Effector memory CD4-positive, alpha-beta T cell (primary cell): ENCODE results near the gene SF1.

Experiments
- DNase-seq, 3 donors: peaks; one replicate each; pipeline ENCODE4 v3.0.0-alpha.2; 2020
- H3K27ac ChIP-seq: 2 replicates; pipeline ENCODE4 v1.7.0; 2013; ENCODE audit warnings: mild to moderate bottlenecking, low read length, moderate library complexity; ENCODE audit not compliant: insufficient read depth, poor library complexity, severe bottlenecking
- H3K27me3 ChIP-seq: replicated peaks from 2 replicates; pipeline ENCODE4 v1.7.0; 2013; ENCODE audit warnings: mild to moderate bottlenecking, low read length; ENCODE audit not compliant: insufficient read depth, control insufficient read depth, poor library complexity, severe bottlenecking
- H3K36me3 ChIP-seq: 2 replicates; pipeline ENCODE4 v1.7.0; 2013; ENCODE audit warnings: mild to moderate bottlenecking, low read length, moderate library complexity; ENCODE audit not compliant: control insufficient read depth, insufficient read depth
- H3K4me1 ChIP-seq: 2 replicates; pipeline ENCODE4 v1.7.0; 2013; ENCODE audit warnings: low read length, mild to moderate bottlenecking; ENCODE audit not compliant: control insufficient read depth, insufficient read depth, poor library complexity, severe bottlenecking
- H3K4me3 ChIP-seq: 2 replicates; pipeline ENCODE4 v1.7.0; 2013; ENCODE audit warnings: low read length, low read depth, mild to moderate bottlenecking; ENCODE audit not compliant: insufficient read depth, poor library complexity, severe bottlenecking
- H3K9me3 ChIP-seq: 2 replicates; pipeline ENCODE4 v1.7.0; 2013; ENCODE audit warnings: mild to moderate bottlenecking, low read length, moderate library complexity; ENCODE audit not compliant: control insufficient read depth

Gene SF1

GRCh38 chr11:64801561-64802369 lies 23.4 kb upstream of the SF1 start:
- Histone ChIP-seq H3K9me3 (no peaks in the 10 kb centered on the region), H3K36me3 (peaks cover 46% of the 10 kb centered on the region), H3K4me3 (peak overlapping the region; percentile 63), H3K4me1 (peaks cover 22% of the 10 kb centered on the region), H3K27me3 (no peaks in the 10 kb centered on the region), H3K27ac (peak overlapping the region; percentile 72)
- peak in 1 of 3 donors; percentile 16 for DNase-seq

- Histone ChIP-seq H3K27ac (no peak overlapping the region), H3K9me3 (no peaks in the 10 kb centered on the region), H3K27me3 (no peaks in the 10 kb centered on the region), H3K36me3 (peaks cover 52% of the 10 kb centered on the region), H3K4me3 (no peak overlapping the region), H3K4me1 (peaks cover 22% of the 10 kb centered on the region)
- no peak for DNase-seq
These were observed 22.8 kb upstream of the SF1 start for GRCh38 chr11:64801158-64801464.

DNA sequence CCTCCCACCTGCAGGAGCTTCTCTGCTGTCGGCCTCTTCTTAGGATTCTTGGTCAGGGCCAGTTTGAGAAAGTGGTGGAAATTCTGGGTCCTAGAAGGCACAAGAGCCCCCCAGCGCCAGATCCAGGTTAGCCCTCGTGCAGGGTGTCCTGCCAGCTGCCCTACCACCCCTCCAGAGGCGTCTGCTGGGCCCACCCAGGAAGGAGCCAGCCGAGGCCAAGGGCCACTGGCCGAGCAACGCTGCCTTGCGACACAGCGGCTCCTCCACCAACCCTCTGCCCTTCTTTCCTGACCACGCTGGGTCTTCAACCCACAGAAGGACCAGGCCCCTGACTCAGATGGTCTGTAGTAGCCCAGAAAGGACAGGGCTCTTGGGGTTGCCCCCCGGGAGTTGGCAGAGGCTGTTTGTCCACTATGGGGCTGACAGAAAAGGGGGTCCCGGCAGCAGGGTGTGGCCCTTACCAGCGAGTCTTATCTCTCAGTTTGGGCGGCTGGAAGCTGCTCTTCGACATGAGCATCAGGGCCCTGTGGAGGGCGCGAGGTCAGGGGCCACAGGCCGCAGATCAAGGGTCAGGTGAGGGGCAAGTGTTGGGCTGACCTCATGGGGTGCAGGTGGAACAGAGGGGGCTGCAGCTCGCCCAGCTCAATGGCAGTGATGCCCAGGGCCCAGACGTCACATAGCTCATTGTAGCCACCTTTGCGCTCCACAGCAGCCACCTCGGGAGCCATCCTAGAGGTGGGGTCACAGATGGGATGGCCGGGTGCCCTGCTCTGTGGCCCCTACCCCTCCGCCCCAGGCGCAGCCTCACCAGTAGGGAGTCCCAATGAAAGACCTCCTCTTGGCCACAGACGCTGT lies 22.2 kb upstream of the SF1 start:
- Histone ChIP-seq H3K4me3 (no peak overlapping the region), H3K9me3 (no peaks in the 10 kb centered on the region), H3K27ac (no peak overlapping the region), H3K27me3 (no peaks in the 10 kb centered on the region), H3K4me1 (peaks cover 22% of the 10 kb centered on the region), H3K36me3 (peaks cover 56% of the 10 kb centered on the region)
- no peak for DNase-seq

DNA sequence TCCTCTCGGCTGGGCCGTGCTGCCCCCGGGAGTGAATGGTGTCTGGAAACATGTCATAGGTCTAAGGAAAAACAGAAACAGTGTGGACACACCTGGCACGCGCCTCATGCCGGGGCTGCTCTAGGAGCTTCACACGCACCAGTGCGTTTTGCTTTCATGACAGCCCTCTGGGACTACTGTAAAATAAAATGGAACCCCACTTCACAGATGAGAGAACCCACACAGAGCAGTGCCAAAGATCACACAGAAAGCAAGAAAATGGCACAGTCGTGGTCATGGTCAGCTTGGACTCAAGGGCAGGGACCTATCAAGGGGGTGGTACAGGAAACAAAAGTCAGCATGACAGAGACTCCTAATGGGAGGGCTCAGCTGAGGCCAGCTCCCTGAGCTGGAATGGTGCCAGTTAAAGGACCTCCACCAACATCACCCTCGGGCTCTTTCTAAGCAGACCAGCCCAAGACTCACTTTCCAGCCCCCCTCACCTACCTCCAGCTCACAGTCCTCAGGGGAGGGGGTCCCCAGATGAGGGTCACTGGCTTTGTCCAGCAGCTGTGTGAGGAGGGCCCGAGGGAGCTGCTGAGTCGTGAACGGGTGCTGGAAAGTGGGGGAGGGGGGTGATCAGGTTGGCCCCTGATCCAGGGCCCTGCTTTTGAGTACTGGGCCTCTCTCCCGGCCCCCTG lies 21.4 kb upstream of the SF1 start:
- H3K36me3 ChIP-seq = peaks cover 50% of the 10 kb centered on the region
- no peaks in the 10 kb centered on the region for H3K9me3 ChIP-seq
- peak overlapping the region; percentile 4 for H3K27ac ChIP-seq
- DNase-seq = no peak
- no peak overlapping the region for H3K4me3 ChIP-seq
- H3K4me1 ChIP-seq = peaks cover 22% of the 10 kb centered on the region
- H3K27me3 ChIP-seq = no peaks in the 10 kb centered on the region

- no peak for DNase-seq
- Histone ChIP-seq H3K27me3 (no peaks in the 10 kb centered on the region), H3K4me1 (peaks cover 22% of the 10 kb centered on the region), H3K27ac (peak overlapping the region; percentile 4), H3K36me3 (peaks cover 49% of the 10 kb centered on the region), H3K9me3 (no peaks in the 10 kb centered on the region), H3K4me3 (no peak overlapping the region)
These were observed 20.9 kb upstream of the SF1 start for GRCh38 chr11:64799256-64799622.

GRCh38 chr11:64796757-64797541 lies 18.6 kb upstream of the SF1 start:
- Histone ChIP-seq H3K27me3 (no peaks in the 10 kb centered on the region), H3K4me3 (no peak overlapping the region), H3K27ac (no peak overlapping the region), H3K9me3 (no peaks in the 10 kb centered on the region), H3K4me1 (peaks cover 6% of the 10 kb centered on the region), H3K36me3 (peaks cover 60% of the 10 kb centered on the region)
- DNase-seq = no peak

- Histone ChIP-seq H3K4me3 (no peak overlapping the region), H3K27ac (no peak overlapping the region), H3K9me3 (no peaks in the 10 kb centered on the region), H3K36me3 (peaks cover 67% of the 10 kb centered on the region), H3K4me1 (no peaks in the 10 kb centered on the region), H3K27me3 (no peaks in the 10 kb centered on the region)
- no peak for DNase-seq
These were observed 17.9 kb upstream of the SF1 start for GRCh38 chr11:64796047-64796756.

DNA sequence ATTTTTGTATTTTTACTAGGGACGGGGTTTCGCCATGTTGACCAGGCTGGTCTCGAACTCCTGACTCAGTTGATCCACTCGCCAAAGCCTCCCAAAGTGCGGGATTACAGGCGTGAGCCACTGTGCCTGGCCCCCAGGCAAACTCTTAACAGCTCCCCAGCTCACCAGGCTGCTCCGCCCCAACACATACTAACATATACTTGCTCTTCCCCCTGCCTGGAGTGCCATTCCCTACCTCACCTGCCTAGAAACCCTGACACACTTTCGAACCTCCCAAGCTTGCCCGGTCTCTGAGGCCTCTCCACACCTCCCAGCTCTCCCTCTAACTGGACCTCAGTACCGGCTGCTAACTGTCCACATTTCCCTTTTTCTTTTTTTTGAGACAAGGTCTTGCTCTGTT lies 16.2 kb upstream of the SF1 start:
- H3K4me1 ChIP-seq = no peaks in the 10 kb centered on the region
- no peaks in the 10 kb centered on the region for H3K9me3 ChIP-seq
- no peaks in the 10 kb centered on the region for H3K27me3 ChIP-seq
- H3K36me3 ChIP-seq = peaks cover 66% of the 10 kb centered on the region
- no peak overlapping the region for H3K27ac ChIP-seq
- no peak for DNase-seq
- H3K4me3 ChIP-seq = no peak overlapping the region
